ENCODE data around the gene RNASE4.

Gene RNASE4

GRCh38 chr14:20668969-20669368 is 15.4 kb upstream of the RNASE4 start:
- Histone ChIP-seq H3K27ac (no peak overlapping the region), H3K27me3 (peaks cover 0 to 10% (median 6%) of the 10 kb centered on the region in 11 experiments; a peak in 13 of 22 replicates), H3K4me3 (no peak overlapping the region), H3K4me2 (peak overlapping the region in 9 of 11 experiments; percentile 36 to 77 (median 59); a peak in 16 of 22 replicates), H3K4me1 (peaks cover 15 to 34% (median 22%) of the 10 kb centered on the region in 10 experiments), H4K20me1 (no peaks in the 10 kb centered on the region), H3K9me3 (replicated peaks in 1 of 11) (peaks cover 0 to 18% (median 7%) of the 10 kb centered on the region in 11 experiments; a peak in 9 of 22 replicates), H3K9ac (no peak overlapping the region), H3K36me3 (no peaks in the 10 kb centered on the region)
- TF ChIP-seq Cebpa-rat (IDR thresholded peaks at IDR 0.05): no peak

GRCh38 chr14:20671597-20672283 is 12.6 kb upstream of the RNASE4 start:
- Histone ChIP-seq H4K20me1 (no peaks in the 10 kb centered on the region), H3K27ac (no peak overlapping the region), H3K36me3 (no peaks in the 10 kb centered on the region), H3K9ac (no peak overlapping the region), H3K27me3 (no peaks in the 10 kb centered on the region), H3K4me2 (no peak overlapping the region), H3K9me3 (replicated peaks in 1 of 11) (peaks cover 0 to 12% (median 5%) of the 10 kb centered on the region in 11 experiments; a peak in 5 of 22 replicates), H3K4me1 (peaks cover 13 to 25% (median 22%) of the 10 kb centered on the region in 10 experiments), H3K4me3 (no peak overlapping the region)
- no peak for TF ChIP-seq Cebpa-rat (IDR thresholded peaks at IDR 0.05)

GRCh38 chr14:20675669-20676068 is 8.7 kb upstream of the RNASE4 start:
- no peak overlapping the region for H3K9ac ChIP-seq
- peaks cover 0 to 8% (median 0%) of the 10 kb centered on the region in 11 experiments; a peak in 4 of 22 replicates for H3K9me3 ChIP-seq (replicated peaks in 1 of 11)
- H4K20me1 ChIP-seq: no peaks in the 10 kb centered on the region
- no peak overlapping the region for H3K27ac ChIP-seq
- no peak overlapping the region for H3K4me3 ChIP-seq
- H3K27me3 ChIP-seq: no peaks in the 10 kb centered on the region
- TF ChIP-seq Cebpa-rat (IDR thresholded peaks at IDR 0.05): no peak
- H3K4me1 ChIP-seq: peaks cover 13 to 15% (median 14%) of the 10 kb centered on the region in 10 experiments
- H3K36me3 ChIP-seq: no peaks in the 10 kb centered on the region
- no peak overlapping the region for H3K4me2 ChIP-seq

- Histone ChIP-seq H3K36me3 (no peaks in the 10 kb centered on the region), H3K4me1 (peaks cover 17 to 19% (median 18%) of the 10 kb centered on the region in 10 experiments), H3K4me3 (no peak overlapping the region), H3K4me2 (no peak overlapping the region), H4K20me1 (no peaks in the 10 kb centered on the region), H3K27me3 (no peaks in the 10 kb centered on the region), H3K9me3 (replicated peaks in 1 of 11) (peaks cover 0 to 8% (median 0%) of the 10 kb centered on the region in 11 experiments; a peak in 4 of 22 replicates), H3K9ac (no peak overlapping the region), H3K27ac (no peak overlapping the region)
- TF ChIP-seq Cebpa-rat (IDR thresholded peaks at IDR 0.05): no peak
Measured at GRCh38 chr14:20676072-20676471, 8.3 kb upstream of the RNASE4 start.

GRCh38 chr14:20679907-20680306 is 4.5 kb upstream of the RNASE4 start:
- H3K36me3 ChIP-seq: no peaks in the 10 kb centered on the region
- no peaks in the 10 kb centered on the region for H3K27me3 ChIP-seq
- TF ChIP-seq Cebpa-rat (IDR thresholded peaks at IDR 0.05): no peak
- H3K4me2 ChIP-seq: peak overlapping the region; percentile 87 to 99 (median 95)
- no peaks in the 10 kb centered on the region for H3K9me3 ChIP-seq (replicated peaks in 1 of 11)
- no peaks in the 10 kb centered on the region for H4K20me1 ChIP-seq
- no peak overlapping the region; a peak in 1 of 22 replicates for H3K27ac ChIP-seq
- no peak overlapping the region for H3K9ac ChIP-seq
- peak overlapping the region in 5 of 10 experiments; percentile 69 to 84 (median 77); a peak in 4 of 20 replicates for H3K4me3 ChIP-seq
- peaks cover 19 to 31% (median 29%) of the 10 kb centered on the region in 10 experiments for H3K4me1 ChIP-seq

GRCh38 chr14:20680363-20680762 is 4.0 kb upstream of the RNASE4 start:
- no peak for TF ChIP-seq Cebpa-rat (IDR thresholded peaks at IDR 0.05)
- Histone ChIP-seq H3K9ac (peak overlapping the region; percentile 87 to 96 (median 93); a peak in 21 of 22 replicates), H3K36me3 (no peaks in the 10 kb centered on the region), H3K27ac (peak overlapping the region in 9 of 11 experiments; percentile 86 to 98 (median 94); a peak in 18 of 22 replicates), H3K9me3 (replicated peaks in 1 of 11) (no peaks in the 10 kb centered on the region), H3K4me2 (peak overlapping the region; percentile 87 to 99 (median 95)), H4K20me1 (no peaks in the 10 kb centered on the region), H3K27me3 (no peaks in the 10 kb centered on the region), H3K4me3 (peak overlapping the region; percentile 69 to 84 (median 77); a peak in 19 of 20 replicates), H3K4me1 (peaks cover 24 to 36% (median 34%) of the 10 kb centered on the region in 10 experiments)

- peaks cover 29 to 41% (median 38%) of the 10 kb centered on the region in 10 experiments for H3K4me1 ChIP-seq
- H3K27me3 ChIP-seq: no peaks in the 10 kb centered on the region
- peak overlapping the region; percentile 69 to 84 (median 77) for H3K4me3 ChIP-seq
- peak overlapping the region; percentile 87 to 99 (median 95) for H3K4me2 ChIP-seq
- no peaks in the 10 kb centered on the region for H3K36me3 ChIP-seq
- peak overlapping the region; percentile 87 to 96 (median 93) for H3K9ac ChIP-seq
- no peaks in the 10 kb centered on the region for H4K20me1 ChIP-seq
- H3K27ac ChIP-seq: peak overlapping the region; percentile 86 to 98 (median 94); a peak in 21 of 22 replicates
- no peak for TF ChIP-seq Cebpa-rat (IDR thresholded peaks at IDR 0.05)
- H3K9me3 ChIP-seq (replicated peaks in 1 of 11): no peaks in the 10 kb centered on the region
Measured at GRCh38 chr14:20680843-20681347, 3.5 kb upstream of the RNASE4 start.

GRCh38 chr14:20681348-20682126 is 2.8 kb upstream of the RNASE4 start:
- H3K4me3 ChIP-seq: peak overlapping the region; percentile 69 to 84 (median 77)
- peak overlapping the region; percentile 87 to 99 (median 95) for H3K4me2 ChIP-seq
- H3K4me1 ChIP-seq: peaks cover 33 to 44% (median 39%) of the 10 kb centered on the region in 10 experiments
- no peaks in the 10 kb centered on the region for H4K20me1 ChIP-seq
- peak overlapping the region; percentile 86 to 98 (median 94) for H3K27ac ChIP-seq
- no peaks in the 10 kb centered on the region for H3K9me3 ChIP-seq (replicated peaks in 1 of 11)
- H3K36me3 ChIP-seq: no peaks in the 10 kb centered on the region
- peak overlapping the region; percentile 87 to 96 (median 93) for H3K9ac ChIP-seq
- no peaks in the 10 kb centered on the region for H3K27me3 ChIP-seq
- no peak; a peak in 2 of 22 replicates for TF ChIP-seq Cebpa-rat (IDR thresholded peaks at IDR 0.05)

GRCh38 chr14:20682127-20682434 is 2.3 kb upstream of the RNASE4 start:
- H3K36me3 ChIP-seq: no peaks in the 10 kb centered on the region
- peak overlapping the region; percentile 87 to 99 (median 95) for H3K4me2 ChIP-seq
- TF ChIP-seq Cebpa-rat (IDR thresholded peaks at IDR 0.05): no peak
- no peaks in the 10 kb centered on the region for H3K9me3 ChIP-seq (replicated peaks in 1 of 11)
- no peaks in the 10 kb centered on the region for H4K20me1 ChIP-seq
- peak overlapping the region; percentile 69 to 84 (median 77) for H3K4me3 ChIP-seq
- peaks cover 33 to 44% (median 39%) of the 10 kb centered on the region in 10 experiments for H3K4me1 ChIP-seq
- H3K9ac ChIP-seq: peak overlapping the region; percentile 87 to 96 (median 93)
- H3K27ac ChIP-seq: peak overlapping the region; percentile 86 to 98 (median 94)
- no peaks in the 10 kb centered on the region for H3K27me3 ChIP-seq
